Fibroblast of peridontal ligament (primary cell): ENCODE data around the gene GZMM.

Source experiments
- DNase-seq: peaks from one replicate; pipeline ENCODE4 v3.0.0-alpha.2; 2010; ENCODE audit errors: extremely low read depth

The GZMM gene

DNA sequence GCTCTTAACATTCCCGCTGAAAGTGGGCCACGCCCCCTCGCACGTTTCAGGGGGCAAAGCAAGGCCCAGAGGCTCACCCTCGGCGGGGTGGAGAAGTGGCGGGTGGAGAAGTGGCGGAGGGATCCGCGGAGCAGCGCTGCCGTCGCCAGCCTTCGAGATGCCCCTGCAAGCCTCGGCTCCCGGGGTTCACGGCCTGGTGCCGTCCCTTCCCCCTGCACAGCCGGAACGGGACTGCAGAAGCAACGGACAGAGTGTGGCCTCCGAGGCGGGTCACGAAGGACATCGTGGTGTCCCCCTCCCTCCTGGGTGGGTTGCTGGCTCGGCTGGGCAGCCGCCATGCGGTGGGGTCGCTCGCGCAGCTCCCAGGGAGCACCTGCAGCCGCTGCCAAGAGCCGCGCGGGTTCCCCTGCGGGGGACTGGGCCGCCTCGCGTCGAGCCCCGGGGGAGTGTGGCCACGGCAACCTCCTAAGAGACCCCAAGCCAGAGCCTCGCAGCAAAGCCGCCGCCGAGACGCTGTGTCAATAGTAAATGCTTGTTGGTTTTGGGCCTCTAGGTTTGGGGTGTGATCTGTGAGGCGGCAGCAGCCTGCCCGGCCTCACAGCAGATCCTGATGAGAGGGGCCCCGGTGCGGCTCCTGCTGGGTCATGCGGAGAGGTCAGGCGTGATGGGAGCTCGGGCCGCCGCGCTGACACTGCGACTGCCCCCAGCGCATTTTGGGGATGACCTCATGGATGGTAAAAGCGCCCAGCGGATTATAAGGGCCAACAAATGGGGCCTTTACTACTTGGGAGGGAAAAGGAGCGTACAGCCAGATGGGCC lies 31.1 kb upstream of the GZMM start:
- DNase-seq = no peak

DNA sequence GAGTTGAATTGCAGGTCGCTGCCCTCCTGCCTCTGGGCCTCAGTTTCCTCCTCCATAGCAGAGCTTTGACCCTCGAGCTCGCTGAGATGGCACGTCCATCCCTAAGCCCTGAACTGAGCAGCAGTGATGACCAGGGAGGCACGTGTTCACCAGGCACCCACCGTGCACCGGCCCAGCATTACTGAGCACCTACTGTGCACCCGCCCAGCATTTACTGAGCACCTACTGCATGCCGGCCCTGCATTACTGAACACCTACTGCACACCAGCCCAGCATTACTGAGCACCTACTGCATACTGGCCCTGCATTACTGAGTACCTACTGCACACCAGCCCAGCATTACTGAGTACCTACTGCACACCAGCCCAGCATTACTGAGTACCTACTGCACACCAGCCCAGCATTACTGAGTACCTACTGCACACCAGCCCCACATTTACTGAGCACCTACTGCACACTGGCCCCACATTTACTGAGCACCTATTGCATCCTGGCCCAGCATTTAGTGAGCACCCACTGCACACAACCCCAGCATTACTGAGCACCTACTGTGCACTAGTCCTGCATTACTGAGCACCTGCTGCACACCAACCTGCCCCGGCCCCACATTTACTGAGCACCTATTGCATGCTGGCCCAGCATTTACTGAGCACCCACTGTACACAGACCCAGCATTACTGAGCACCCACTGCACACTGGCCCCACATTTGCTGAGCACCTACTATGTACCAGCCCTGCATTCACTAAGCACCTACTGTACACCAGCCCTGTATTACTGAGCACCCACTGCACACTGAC lies 30.3 kb upstream of the GZMM start:
- DNase-seq = no peak

DNA sequence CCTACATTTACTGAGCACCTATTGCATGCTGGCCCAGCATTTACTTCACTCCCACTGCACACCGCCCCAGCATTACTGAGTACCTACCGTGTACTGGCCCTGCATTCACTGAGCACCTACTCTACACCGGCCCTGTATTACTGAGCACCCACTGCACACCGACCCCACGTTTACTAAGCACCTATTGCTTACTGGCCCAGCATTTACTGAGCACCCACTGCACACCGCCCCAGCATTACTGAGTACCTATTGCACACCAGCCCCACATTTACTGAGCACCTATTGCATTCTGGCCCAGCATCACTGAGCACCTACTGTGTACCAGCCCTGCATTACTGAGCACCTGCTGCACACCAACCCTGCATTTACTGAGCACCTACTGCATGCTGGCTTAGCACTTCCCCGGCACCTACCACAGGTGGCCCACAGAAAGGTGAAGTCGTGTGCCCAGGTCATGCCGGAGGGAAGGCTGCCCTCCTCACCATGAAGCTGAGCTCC lies 29.6 kb upstream of the GZMM start:
- no peak for DNase-seq

DNA sequence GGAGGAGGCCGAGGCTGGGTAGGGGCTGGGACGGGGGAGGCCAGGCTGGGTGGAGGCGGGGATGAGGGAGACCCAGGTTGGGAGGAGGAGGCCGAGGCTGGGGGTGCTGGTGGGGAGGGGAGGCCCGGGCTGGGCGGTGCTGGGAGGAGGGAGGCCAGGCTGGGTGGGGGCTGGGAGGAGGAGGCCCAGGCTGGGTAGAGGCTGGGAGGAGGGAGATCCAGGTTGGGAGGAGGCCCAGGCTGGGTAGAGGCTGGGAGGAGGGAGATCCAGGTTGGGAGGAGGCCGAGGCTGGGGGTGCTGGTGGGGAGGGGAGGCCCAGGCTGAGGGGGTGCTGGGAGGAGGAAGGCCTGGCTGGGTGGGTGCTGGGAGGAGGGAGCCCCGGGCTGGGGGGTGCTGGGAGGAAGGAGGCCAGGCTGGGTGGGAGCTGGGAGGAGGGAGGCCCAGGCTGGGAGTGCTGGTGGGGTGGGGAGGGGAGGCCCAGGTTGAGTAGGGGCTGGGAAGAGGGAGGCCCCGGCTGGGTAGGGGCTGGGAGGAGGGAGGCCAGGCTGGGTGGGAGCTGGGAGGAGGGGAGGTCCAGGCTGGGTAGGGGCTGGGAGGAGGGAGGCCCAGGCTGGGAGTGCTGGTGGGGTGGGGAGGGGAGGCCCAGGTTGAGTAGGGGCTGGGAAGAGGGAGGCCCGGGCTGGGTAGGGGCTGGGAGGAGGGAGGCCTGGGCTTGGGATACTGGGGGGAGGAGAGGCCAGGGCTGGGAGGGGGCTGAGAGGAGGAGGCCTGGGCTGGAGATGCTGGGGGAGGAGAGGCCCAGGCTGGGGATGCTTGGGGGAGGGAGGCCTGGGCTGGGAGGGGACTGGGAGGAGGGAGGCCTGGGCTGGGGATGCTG lies 25.9 kb upstream of the GZMM start:
- peak; percentile 46 for DNase-seq

DNA sequence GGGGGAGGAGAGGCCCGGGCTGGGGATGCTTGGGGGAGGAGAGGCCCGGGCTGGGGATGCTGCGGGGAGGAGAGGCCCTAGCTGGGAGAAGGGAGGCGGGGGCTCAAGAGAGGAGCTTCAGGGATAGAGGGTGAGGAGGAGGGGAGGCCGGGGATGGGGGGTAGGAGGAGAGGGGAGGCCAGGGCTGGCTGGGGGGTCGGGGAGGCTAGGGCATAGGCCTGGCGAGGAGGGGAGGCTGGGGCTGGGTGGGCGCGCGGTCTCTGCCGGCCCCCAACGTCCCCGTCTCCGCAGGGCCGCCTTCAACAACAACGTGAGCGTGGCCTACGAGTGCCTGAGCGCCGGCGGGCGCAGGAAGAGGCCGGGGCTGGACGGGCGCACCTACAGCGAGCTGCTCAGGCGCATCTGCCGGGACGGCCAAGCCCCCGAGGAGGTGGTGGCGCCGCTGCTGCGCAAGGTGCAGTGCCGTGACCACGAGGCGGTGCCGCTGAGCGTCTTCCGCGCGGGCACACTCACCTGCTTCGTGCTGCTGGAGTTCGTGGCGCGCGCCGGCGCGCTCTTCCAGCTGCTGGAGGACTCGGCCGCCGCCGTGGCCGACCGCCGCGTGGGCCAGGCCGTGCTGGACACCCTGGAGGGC lies 25.1 kb upstream of the GZMM start:
- no peak for DNase-seq

DNA sequence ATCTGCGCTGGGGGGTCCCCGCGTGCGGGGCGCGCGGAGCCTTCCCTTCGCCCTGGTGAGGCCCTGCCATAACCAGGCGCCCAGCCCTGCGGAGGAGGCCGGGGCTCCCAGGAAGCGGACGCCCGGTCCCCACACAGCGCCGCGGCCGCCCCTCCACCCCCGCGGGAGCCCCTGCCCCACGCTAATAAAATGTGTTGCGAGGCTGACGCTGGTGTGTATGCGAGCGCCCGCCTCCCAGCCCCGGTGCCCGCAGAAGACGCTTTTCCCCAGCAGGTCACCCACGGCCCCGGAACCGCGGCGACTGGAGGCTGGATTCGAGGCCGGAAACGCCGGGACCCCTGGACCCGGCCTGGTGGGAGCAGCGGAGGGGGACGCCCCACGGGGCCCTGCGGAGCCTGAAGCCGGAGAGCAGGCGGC lies 24.4 kb upstream of the GZMM start:
- DNase-seq = no peak

DNA sequence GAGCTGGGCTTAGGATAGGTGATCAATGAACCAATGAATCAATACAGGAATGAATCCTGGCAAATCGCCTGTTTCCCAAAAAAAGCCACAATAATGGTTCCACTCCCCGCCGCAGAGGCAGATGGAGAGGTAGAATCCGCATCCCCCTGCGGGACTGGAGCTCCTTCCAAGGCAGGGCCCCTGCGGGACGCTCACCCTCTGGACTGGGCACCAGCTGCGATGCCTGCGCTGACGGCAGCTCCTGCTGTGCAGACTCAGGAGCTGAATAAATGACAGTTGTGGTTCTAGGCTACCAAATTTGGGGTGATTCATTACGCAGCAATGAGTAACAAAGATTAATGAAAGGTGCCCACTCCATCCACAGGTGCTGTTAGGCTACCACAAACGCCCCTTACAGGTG lies 21.1 kb upstream of the GZMM start:
- DNase-seq = no peak

DNA sequence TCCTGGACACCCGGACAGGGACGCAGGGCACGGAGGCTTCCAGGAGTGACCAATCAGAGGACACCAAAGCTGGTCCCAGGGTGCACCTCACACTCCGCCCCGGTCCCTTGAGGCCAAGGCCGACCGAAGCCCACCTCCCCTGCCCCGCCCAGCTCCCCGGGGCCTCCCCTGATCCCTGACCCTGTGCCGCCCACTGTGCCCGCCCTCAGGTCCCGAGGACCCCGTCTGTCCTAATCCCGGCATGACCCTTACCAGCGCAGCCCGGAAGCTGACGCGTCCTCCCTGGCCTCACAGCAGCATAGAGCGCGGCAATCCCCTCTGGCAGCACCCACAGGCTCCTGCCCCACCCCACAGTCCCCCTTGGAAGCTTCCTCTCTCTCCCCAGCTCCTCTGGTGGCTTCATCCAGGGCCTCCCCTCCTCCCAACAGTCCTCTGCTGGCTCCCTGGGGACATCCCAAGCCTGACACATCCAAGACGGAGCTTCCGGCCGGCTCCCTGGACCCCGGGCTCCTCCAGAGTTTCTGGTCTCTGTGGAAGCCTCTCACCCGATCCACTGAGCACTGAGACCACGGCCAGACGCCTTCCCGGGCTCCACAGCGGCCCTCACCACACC lies 19.7 kb upstream of the GZMM start:
- DNase-seq = no peak

DNA sequence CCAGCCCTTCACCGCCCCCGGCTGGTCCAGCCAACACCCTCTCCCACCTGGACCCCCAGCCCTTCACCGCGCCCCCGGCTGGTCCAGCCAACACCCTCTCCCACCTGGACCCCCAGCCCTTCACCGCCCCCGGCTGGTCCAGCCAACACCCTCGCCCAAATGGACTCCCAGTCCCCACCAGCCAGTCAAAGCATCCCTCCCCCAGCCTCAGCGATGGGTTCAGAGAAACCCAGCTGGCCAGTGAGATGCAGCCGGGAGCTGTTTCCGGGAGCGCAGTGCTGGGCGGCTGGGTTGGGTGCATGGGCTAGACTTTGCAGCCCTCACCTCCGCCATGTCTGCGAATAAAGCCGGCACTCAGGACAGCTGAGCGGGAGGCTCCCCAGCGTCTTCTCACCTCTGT lies 18.8 kb upstream of the GZMM start:
- DNase-seq = no peak

DNA sequence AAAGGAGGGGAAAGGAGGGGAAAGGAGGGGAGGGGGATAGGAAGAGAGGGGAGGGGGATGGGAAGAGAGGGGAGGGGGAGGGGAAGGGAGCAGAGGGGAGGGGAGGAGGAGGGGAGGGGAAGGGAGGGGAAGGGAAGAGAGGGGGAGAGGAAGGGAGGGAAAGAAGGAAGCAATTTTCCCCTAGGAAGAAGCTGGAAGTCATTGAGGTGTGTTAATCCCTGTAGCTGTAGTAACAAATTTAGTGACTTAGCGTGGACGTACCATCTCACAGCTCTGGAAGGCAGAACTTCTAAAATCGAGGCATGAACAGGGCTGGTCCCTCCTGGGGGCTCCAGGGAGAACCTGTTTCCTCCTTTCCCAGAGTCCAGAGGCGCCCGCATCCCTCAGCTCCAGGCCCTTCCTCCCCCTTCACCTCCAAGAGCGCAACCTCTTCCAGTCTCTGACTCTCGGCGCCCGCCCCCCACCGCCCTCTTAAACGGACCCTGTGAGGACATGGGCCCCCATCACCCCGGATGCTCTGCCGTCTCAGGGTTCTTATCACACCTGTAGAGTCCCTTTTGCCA lies 17.9 kb upstream of the GZMM start:
- DNase-seq = no peak

DNA sequence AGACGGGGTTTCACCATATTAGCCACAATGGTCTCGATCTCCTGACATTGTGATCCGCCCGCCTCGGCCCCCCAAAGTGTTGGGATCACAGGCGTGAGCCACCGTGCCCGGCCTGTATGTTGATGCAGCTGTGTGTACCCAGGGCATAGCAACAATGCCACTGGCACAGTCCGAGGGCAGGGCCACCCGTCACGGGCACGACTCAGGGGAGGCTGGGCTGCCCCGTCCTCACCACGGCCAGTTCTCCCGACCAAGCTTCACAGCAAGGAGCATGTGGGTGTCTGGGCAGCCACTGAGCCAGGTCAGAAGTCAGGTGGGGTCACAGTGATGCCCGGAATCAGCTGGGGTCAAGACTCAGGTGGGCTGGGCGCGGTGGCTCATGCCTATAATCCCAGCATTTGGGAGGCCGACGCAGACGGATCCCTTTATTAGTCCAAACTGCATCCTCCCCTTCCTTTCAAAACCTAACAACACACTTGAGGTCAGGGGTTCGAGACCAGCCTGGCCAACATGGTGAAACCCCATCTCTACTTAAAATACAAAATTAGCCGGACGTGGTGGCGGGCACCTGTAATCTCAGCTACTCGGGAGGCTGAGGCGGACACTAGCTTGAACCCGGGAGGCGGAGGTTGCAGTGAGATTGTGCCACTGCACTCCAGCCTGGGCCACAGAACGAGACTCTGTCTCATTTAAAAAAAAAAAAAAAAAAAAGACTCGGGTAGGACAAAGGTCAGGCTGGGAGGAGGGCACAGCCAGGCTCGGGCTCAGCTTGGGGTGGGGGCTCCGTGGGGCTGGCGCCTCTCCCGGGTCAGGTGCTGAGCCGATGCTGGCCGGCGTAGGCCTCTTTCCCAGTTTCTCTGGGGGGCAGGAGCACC lies 13.5 kb upstream of the GZMM start:
- DNase-seq = no peak

DNA sequence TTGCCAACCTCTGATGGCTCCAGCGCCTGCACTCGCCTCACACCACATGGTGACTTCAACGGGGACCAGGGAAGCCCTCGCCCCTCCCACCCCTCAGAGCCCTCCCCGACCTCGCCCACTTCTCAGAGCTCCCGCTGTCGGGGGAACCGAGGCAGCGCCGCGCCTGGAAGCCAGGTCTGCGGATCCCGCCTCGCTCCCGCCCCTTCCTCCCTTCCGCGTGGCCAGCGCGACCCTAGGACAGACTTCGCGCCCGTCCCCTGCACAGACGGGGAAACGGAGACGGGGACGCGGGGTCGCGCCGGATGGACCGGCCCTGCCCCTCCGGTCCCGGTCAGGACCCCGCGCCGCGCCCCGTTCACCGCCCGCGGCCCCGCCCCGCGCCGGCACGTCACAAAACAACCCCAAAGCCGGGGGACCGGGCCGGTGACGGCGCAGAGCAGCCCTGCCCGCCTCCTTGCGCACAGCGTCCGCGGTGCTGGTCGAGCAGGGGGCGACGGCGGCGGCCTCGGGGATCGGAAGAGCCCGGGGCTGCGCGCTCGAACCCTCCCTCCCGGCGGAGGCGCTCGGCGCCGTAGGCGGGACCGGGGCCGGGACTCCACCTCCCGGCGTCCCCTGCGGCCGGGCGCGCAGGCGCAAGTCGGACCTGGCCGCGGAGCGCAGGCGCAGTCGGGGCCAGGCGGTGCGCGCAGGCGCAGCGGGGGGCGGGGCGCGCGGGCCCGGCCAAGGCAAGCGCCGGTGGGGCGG lies 12.7 kb upstream of the GZMM start:
- DNase-seq = peak; percentile 65

DNA sequence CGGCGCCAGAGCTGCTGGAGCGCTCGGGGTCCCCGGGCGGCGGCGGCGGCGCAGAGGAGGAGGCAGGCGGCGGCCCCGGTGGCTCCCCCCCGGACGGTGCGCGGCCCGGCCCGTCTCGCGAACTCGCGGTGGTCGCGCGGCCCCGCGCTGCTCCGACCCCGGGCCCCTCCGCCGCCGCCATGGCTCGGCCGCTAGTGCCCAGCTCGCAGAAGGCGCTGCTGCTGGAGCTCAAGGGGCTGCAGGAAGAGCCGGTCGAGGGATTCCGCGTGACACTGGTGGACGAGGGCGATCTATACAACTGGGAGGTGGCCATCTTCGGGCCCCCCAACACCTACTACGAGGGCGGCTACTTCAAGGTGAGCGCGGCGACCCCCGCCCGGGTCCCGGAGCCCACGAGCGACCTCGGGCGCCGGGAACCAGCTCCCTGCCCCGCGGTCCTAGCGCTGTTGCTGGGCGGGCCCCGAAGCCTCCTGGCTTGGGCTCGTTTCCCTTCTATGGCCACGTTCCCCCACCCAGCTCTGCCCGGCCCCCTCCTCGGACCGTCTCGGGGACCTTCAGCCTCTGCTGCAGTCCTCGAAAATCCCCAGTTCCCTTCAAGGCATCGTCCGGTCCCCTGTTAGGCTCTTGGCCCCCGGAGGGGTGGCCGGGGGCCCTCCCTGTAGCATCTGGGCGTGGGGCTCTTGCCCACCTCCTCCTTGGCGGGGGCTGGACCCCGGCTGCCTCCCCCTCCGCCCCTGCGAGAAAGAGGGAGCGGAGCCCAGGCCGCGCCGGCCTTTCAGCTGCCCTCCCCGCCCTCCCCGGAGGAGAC lies 11.9 kb upstream of the GZMM start, which contains the start of gene CDC34:
Gene CDC34 (plus strand): TSS at position 8 of the 808 bp plus-strand sequence. CDS start 172 bp downstream, at position 180.
- DNase-seq = no peak

DNA sequence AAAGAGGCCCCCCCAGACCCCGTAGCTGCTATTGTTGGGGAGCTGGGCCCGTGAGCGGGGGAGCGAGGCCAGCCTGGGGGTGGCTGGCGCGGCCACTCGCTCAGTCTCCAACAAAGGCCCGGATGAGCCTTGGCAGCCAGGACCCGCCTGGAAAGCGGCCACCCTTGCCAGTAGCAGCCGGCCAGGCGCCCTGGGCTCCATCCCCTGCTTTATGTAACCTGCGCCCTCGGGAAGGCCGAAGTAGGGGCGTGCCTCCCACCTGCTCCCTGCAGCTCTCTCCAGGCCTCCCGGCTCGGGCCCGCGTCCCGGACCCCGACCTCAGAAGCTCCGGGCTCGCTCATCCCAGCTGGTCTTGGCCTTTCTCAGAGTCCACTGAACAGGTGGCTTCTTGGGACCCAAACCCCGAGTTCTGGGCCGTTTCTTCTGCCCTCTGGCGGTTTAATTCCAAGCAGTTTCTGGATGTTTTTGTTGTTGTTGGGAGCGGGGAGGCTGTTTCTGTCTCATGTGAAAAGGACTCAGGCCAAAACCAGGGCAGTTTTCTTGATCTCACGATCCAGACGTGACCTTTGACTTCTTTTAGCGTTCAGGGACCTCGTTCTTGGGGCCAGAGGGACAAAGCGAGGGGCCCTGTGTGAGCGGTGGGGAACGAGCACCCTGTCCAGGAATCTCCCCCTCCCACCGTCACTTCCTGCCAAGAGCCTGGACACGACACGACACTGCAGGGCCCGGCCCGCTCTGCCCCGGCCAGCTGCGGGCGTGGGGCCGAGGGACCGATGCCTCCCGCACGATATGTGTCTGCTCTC lies 11.1 kb upstream of the GZMM start:
- peak; percentile 69 for DNase-seq

DNA sequence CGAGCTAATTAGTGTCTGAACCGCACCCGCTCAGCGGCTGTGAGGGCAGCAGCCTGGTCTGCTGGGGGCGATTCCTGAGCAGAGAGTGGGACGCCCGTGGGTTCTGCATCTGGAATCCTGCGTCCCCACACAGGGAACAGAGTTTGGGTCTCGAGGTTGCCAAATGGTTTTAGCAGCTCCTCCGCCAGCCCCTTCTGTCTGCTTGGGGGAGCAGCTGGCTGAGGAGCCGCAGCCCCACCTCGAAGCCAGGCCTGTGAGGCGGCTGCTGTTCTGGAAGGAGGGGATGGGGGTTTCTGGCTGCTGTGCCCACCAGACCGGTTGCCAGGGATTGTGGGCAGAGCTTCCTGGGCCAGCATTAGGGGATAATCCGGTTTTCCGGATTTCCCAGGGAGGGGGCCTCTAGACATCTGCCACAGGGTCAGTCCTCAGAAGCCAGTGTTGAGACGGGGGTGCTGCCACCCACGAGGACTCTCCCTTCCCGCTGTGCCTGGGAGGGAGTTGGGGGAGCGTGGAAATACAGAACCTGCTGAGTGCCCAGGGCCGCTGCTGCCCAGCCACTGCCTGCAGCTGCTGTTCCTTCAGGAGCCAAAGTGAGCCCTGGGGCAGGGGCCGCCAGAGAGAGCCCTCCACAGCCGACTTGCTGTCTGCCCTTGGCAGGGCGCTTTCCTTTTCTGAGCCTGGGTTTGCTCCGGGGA lies 10.3 kb upstream of the GZMM start:
- DNase-seq = no peak

DNA sequence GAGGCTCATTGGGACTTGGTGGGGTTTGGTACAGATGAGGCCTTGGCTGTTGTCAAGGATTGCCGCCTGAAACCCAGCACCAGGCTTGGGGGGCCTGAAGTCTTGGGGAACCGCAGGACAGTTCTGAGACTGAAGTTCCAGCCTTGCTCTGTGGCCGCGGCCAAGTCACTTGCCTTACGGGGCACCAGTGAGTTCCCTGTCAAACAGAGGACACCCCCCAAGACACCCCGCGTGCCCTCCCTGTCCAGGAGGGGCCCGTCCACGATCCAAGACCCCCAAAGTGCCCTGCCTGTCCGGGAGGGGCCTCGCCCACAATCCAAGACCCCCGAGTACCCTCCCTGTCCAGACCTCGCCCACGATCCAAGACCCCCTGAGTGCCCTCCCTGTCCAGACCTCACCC lies 9.8 kb upstream of the GZMM start:
- DNase-seq = no peak
